GM12874 (cell line): ENCODE measurements around the gene ALDH16A1.

ENCODE experiments used
- CTCF ChIP-seq: IDR thresholded peaks from 2 replicates; pipeline ENCODE4 v1.5.1; 2011; ENCODE audit warnings: low read depth, mild to moderate bottlenecking, control low read depth, low read length, moderate library complexity; ENCODE audit not compliant: insufficient read depth

The ALDH16A1 gene

GRCh38 chr19:49490287-49491029, 37.4 kb downstream of the ALDH16A1 start:
- TF ChIP-seq CTCF, result no peak

GRCh38 chr19:49491030-49491803, 38.2 kb downstream of the ALDH16A1 start:
- TF ChIP-seq CTCF, result no peak

- no peak for TF ChIP-seq CTCF
Measured at GRCh38 chr19:49491804-49492572, 39.0 kb downstream of the ALDH16A1 start.

- TF ChIP-seq CTCF, result no peak
Measured at GRCh38 chr19:49492573-49493405, 39.8 kb downstream of the ALDH16A1 start.

GRCh38 chr19:49496574-49497008, 43.6 kb downstream of the ALDH16A1 start:
- TF ChIP-seq CTCF, result no peak

- TF ChIP-seq CTCF, result no peak
Measured at GRCh38 chr19:49497047-49497788, 44.2 kb downstream of the ALDH16A1 start.
